Prostate gland (tissue), 2 donors: ENCODE results near the gene ANGEL2.

Experiments used
- POLR2A ChIP-seq: fragments of 450-650 bp; IDR thresholded peaks from one replicate; pipeline ENCODE4 v1.6.1; 2016; ENCODE audit warnings: antibody characterized with exemption, mild to moderate bottlenecking
- POLR2AphosphoS5 ChIP-seq: sonication (generic); formaldehyde crosslinking; IDR thresholded peaks from one replicate; pipeline ENCODE4 v1.6.1; 2017; ENCODE audit warnings: antibody characterized with exemption
- TF ChIP-seq, protein P1 (sequence below), 4 experiments: fragments of 200-600 bp in 2 of 4; fragments of 450-650 bp in 2 of 4; sonication (generic) in 2 of 4; IDR thresholded peaks; 1 replicate in 3 of 4; 2 replicates in 1 of 4; pipeline ENCODE4 v1.5.1; 2016 to 2019; ENCODE audit warnings: antibody characterized with exemption in 4 of 4, mild to moderate bottlenecking in 2 of 4, moderate library complexity in 2 of 4

DNA sequence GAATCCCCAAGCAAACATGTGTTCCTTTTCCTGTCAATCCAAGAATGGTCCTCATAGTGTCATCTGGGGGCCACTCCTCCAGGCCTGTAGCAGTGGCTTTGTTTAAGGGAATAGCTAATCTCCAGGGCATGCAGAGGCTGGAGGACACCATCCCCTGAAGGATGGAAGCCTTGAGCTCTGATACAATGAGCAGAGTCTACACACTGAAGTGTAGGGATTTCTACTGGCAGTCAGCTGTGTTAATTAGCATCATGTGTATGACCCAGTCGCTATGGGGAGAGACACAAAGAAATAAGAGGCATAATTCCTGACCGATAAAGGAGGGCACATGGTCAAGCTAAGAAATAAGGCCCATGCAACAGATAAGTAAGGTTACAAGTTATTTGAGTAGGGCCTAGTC is 29.1 kb downstream of the ANGEL2 start:
- TF ChIP-seq, protein P1, sequence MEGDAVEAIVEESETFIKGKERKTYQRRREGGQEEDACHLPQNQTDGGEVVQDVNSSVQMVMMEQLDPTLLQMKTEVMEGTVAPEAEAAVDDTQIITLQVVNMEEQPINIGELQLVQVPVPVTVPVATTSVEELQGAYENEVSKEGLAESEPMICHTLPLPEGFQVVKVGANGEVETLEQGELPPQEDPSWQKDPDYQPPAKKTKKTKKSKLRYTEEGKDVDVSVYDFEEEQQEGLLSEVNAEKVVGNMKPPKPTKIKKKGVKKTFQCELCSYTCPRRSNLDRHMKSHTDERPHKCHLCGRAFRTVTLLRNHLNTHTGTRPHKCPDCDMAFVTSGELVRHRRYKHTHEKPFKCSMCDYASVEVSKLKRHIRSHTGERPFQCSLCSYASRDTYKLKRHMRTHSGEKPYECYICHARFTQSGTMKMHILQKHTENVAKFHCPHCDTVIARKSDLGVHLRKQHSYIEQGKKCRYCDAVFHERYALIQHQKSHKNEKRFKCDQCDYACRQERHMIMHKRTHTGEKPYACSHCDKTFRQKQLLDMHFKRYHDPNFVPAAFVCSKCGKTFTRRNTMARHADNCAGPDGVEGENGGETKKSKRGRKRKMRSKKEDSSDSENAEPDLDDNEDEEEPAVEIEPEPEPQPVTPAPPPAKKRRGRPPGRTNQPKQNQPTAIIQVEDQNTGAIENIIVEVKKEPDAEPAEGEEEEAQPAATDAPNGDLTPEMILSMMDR (IDR thresholded peaks at IDR 0.05): no peak
- TF ChIP-seq POLR2A (no peak), POLR2AphosphoS5 (no peak)
